ENCODE data around the gene CARNS1.

DNA sequence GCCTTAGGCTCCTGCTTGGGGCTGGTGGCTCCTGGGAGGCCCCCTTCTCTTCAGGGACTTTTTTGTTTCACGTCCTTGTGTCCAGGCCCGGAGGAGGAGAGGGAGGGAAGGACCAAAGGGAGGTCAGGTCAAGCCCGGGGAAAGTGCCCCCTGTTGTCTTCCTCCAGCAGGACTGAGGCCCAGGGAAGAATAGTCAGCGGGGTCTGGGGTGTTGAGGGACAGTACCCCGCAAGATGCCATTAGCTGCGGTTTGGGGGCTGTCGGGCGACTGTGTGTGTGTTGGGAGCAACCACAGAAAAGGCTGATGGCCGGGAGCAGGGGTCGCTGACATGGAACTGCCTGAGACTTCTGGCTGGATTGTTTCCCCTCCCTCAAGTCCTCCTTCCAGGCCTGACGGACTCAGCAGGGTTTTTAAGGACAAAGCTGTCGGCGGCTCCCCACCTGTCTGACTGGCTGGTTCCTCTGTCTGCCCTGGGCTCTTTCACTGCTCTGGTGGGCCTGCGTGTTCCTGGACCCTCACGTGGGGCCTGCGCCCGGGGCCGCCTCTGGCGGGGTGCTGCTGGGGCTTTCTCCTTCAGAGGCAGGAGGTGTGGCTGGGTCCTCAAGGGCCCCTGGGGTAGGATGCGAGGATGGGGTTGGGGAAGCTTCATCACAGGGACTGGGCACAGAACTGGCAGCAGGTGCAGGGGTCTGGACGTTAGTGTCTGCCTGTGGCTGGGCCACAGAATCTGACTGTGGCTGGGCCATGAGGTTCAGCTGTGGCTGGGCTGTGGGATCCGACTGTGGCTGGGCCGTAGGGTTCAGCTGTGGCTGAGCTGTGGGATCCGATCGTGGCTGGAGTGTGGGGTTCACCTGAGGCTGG, 35.5 kb downstream of the CARNS1 start:
- TF ChIP-seq BRD9 (IDR thresholded peaks at IDR 0.05; ENCODE audit: low read depth, partially characterized antibody) (no peak), BRCA1 (IDR thresholded peaks at IDR 0.05) (no peak), BRCA1 (CRISPR knock-in tag; IDR thresholded peaks at IDR 0.05) (no peak), MXI1 (IDR thresholded peaks at IDR 0.05; ENCODE audit: low read depth, low read length) (no peak), POLR2A (conservative IDR thresholded peaks at IDR 0.05) (no peak), ZNF184 (CRISPR knock-in tag; IDR thresholded peaks at IDR 0.05) (no peak), KLF13 (tag; IDR thresholded peaks at IDR 0.05; ENCODE audit: borderline replicate concordance, low read depth) (no peak), YY1 (IDR thresholded peaks at IDR 0.05; ENCODE audit: borderline replicate concordance in 1 of 3, control insufficient read depth in 1 of 3, extremely low read depth in 1 of 3, insufficient read depth in 3 of 3, insufficient read length in 1 of 3, insufficient replicate concordance in 2 of 3, low read depth in 1 of 3, low read length in 2 of 3) (no peak), ZNF347 (CRISPR knock-in tag; IDR thresholded peaks at IDR 0.05; ENCODE audit: low read depth) (no peak), PRPF4 (IDR thresholded peaks at IDR 0.05; ENCODE audit: insufficient read depth, low read depth, low read length, poor library complexity, severe bottlenecking) (no peak), CEBPB (tag; IDR thresholded peaks at IDR 0.05) (no peak)
- TF ChIP-seq, protein P1, sequence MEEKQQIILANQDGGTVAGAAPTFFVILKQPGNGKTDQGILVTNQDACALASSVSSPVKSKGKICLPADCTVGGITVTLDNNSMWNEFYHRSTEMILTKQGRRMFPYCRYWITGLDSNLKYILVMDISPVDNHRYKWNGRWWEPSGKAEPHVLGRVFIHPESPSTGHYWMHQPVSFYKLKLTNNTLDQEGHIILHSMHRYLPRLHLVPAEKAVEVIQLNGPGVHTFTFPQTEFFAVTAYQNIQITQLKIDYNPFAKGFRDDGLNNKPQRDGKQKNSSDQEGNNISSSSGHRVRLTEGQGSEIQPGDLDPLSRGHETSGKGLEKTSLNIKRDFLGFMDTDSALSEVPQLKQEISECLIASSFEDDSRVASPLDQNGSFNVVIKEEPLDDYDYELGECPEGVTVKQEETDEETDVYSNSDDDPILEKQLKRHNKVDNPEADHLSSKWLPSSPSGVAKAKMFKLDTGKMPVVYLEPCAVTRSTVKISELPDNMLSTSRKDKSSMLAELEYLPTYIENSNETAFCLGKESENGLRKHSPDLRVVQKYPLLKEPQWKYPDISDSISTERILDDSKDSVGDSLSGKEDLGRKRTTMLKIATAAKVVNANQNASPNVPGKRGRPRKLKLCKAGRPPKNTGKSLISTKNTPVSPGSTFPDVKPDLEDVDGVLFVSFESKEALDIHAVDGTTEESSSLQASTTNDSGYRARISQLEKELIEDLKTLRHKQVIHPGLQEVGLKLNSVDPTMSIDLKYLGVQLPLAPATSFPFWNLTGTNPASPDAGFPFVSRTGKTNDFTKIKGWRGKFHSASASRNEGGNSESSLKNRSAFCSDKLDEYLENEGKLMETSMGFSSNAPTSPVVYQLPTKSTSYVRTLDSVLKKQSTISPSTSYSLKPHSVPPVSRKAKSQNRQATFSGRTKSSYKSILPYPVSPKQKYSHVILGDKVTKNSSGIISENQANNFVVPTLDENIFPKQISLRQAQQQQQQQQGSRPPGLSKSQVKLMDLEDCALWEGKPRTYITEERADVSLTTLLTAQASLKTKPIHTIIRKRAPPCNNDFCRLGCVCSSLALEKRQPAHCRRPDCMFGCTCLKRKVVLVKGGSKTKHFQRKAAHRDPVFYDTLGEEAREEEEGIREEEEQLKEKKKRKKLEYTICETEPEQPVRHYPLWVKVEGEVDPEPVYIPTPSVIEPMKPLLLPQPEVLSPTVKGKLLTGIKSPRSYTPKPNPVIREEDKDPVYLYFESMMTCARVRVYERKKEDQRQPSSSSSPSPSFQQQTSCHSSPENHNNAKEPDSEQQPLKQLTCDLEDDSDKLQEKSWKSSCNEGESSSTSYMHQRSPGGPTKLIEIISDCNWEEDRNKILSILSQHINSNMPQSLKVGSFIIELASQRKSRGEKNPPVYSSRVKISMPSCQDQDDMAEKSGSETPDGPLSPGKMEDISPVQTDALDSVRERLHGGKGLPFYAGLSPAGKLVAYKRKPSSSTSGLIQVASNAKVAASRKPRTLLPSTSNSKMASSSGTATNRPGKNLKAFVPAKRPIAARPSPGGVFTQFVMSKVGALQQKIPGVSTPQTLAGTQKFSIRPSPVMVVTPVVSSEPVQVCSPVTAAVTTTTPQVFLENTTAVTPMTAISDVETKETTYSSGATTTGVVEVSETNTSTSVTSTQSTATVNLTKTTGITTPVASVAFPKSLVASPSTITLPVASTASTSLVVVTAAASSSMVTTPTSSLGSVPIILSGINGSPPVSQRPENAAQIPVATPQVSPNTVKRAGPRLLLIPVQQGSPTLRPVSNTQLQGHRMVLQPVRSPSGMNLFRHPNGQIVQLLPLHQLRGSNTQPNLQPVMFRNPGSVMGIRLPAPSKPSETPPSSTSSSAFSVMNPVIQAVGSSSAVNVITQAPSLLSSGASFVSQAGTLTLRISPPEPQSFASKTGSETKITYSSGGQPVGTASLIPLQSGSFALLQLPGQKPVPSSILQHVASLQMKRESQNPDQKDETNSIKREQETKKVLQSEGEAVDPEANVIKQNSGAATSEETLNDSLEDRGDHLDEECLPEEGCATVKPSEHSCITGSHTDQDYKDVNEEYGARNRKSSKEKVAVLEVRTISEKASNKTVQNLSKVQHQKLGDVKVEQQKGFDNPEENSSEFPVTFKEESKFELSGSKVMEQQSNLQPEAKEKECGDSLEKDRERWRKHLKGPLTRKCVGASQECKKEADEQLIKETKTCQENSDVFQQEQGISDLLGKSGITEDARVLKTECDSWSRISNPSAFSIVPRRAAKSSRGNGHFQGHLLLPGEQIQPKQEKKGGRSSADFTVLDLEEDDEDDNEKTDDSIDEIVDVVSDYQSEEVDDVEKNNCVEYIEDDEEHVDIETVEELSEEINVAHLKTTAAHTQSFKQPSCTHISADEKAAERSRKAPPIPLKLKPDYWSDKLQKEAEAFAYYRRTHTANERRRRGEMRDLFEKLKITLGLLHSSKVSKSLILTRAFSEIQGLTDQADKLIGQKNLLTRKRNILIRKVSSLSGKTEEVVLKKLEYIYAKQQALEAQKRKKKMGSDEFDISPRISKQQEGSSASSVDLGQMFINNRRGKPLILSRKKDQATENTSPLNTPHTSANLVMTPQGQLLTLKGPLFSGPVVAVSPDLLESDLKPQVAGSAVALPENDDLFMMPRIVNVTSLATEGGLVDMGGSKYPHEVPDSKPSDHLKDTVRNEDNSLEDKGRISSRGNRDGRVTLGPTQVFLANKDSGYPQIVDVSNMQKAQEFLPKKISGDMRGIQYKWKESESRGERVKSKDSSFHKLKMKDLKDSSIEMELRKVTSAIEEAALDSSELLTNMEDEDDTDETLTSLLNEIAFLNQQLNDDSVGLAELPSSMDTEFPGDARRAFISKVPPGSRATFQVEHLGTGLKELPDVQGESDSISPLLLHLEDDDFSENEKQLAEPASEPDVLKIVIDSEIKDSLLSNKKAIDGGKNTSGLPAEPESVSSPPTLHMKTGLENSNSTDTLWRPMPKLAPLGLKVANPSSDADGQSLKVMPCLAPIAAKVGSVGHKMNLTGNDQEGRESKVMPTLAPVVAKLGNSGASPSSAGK (IDR thresholded peaks at IDR 0.05), result no peak
- TF ChIP-seq, protein P2, sequence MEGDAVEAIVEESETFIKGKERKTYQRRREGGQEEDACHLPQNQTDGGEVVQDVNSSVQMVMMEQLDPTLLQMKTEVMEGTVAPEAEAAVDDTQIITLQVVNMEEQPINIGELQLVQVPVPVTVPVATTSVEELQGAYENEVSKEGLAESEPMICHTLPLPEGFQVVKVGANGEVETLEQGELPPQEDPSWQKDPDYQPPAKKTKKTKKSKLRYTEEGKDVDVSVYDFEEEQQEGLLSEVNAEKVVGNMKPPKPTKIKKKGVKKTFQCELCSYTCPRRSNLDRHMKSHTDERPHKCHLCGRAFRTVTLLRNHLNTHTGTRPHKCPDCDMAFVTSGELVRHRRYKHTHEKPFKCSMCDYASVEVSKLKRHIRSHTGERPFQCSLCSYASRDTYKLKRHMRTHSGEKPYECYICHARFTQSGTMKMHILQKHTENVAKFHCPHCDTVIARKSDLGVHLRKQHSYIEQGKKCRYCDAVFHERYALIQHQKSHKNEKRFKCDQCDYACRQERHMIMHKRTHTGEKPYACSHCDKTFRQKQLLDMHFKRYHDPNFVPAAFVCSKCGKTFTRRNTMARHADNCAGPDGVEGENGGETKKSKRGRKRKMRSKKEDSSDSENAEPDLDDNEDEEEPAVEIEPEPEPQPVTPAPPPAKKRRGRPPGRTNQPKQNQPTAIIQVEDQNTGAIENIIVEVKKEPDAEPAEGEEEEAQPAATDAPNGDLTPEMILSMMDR (IDR thresholded peaks at IDR 0.05 in 2 of 3, conservative IDR thresholded peaks at IDR 0.05 in 1 of 3; ENCODE audit: insufficient read depth in 2 of 3, low read depth in 1 of 3, low read length in 3 of 3), result no peak

All from K562 (cell line).